GM04504 (cell line): ENCODE results near the gene C19orf33.
"Not testable (repeated sequence)": the region's sequence is repeated elsewhere in the genome, so short reads cannot be mapped to it uniquely, and the experiment has no call there.

Experiments used
- DNase-seq: peaks from one replicate; pipeline ENCODE4 v3.0.0-alpha.2; 2012; ENCODE audit warnings: low read depth

C19orf33 gene

GRCh38 chr19:38309615-38310278, 5.7 kb downstream of the C19orf33 start:
- DNase-seq: no peak

- DNase-seq: no peak
These were observed 6.2 kb downstream of the C19orf33 start for GRCh38 chr19:38310279-38310670.

- DNase-seq: no peak
These were observed 6.9 kb downstream of the C19orf33 start for GRCh38 chr19:38310986-38311385.

- peak; percentile 95 for DNase-seq
These were observed 11.8 kb downstream of the C19orf33 start, which contains the start of gene YIF1B for GRCh38 chr19:38315657-38316476. Gene YIF1B, minus strand, starts transcription at chr19:38315947. Its CDS starts 30 bp downstream, at chr19:38315917.

GRCh38 chr19:38316477-38317067, 12.5 kb downstream of the C19orf33 start:
- no peak for DNase-seq

- no peak for DNase-seq
These were observed 13.1 kb downstream of the C19orf33 start for GRCh38 chr19:38317104-38317612.

GRCh38 chr19:38318660-38319059, 14.6 kb downstream of the C19orf33 start:
- DNase-seq: no peak

- DNase-seq: no peak
These were observed 15.6 kb downstream of the C19orf33 start, which contains the start of gene KCNK6 for GRCh38 chr19:38319421-38320258. Gene KCNK6, plus strand, starts transcription at chr19:38319845. Its CDS starts 106 bp downstream, at chr19:38319951.

GRCh38 chr19:38320969-38321339, 16.9 kb downstream of the C19orf33 start:
- no peak for DNase-seq

GRCh38 chr19:38321646-38322196, 17.7 kb downstream of the C19orf33 start:
- DNase-seq: no peak

GRCh38 chr19:38323291-38323690, 19.2 kb downstream of the C19orf33 start:
- DNase-seq: no peak

GRCh38 chr19:38324431-38324830, 20.4 kb downstream of the C19orf33 start:
- DNase-seq: no peak

- no peak for DNase-seq
These were observed 22.5 kb downstream of the C19orf33 start for GRCh38 chr19:38326591-38326990.

GRCh38 chr19:38329651-38330050, 25.6 kb downstream of the C19orf33 start:
- no peak for DNase-seq

GRCh38 chr19:38331728-38332127, 27.7 kb downstream of the C19orf33 start:
- DNase-seq: no peak

GRCh38 chr19:38333245-38333644, 29.2 kb downstream of the C19orf33 start:
- DNase-seq: no peak

GRCh38 chr19:38335949-38336637, 32.0 kb downstream of the C19orf33 start:
- peak; percentile 89 for DNase-seq

- peak; percentile 61 for DNase-seq
These were observed 32.7 kb downstream of the C19orf33 start for GRCh38 chr19:38336638-38337359.

GRCh38 chr19:38337360-38337653, 33.3 kb downstream of the C19orf33 start:
- no peak for DNase-seq

- DNase-seq: not testable (repeated sequence)
These were observed 35.0 kb downstream of the C19orf33 start for GRCh38 chr19:38339011-38339410.
